ENCODE results near the gene DCHS2. TPM values are rescaled to one million over a fixed set of nuclear protein-coding genes. Genes with fewer than 3 reads are reported as not detected.

Gene DCHS2
- total RNA-seq, 1 donor from 2014 or later: 4.1 TPM

DNA sequence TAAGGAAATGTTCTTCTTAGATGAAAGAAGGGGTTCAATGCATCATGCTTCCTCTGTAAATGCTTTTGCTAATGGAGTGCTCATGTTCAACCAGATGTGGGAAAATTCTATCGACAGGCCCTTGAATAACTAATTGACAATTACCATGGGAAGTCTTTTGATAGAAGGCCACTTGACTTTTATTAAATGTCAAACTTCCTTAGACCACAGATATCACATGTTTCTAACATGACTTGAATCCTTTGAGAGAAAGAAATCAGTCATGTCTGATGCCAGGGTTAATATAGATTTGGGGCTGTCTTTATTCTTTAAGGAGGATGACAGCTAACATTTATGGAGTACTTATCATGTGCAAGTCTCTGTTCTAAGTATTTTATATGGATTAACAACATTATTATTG, 280.1 kb downstream of the DCHS2 start:
- H3K27ac Mint-ChIP-seq: no peak overlapping the region
- peaks cover 3% of the 10 kb centered on the region for H3K9me3 Mint-ChIP-seq
- peaks cover 4% of the 10 kb centered on the region for H3K27me3 Mint-ChIP-seq (ENCODE audit: low read depth)
- TF ChIP-seq, protein P1, sequence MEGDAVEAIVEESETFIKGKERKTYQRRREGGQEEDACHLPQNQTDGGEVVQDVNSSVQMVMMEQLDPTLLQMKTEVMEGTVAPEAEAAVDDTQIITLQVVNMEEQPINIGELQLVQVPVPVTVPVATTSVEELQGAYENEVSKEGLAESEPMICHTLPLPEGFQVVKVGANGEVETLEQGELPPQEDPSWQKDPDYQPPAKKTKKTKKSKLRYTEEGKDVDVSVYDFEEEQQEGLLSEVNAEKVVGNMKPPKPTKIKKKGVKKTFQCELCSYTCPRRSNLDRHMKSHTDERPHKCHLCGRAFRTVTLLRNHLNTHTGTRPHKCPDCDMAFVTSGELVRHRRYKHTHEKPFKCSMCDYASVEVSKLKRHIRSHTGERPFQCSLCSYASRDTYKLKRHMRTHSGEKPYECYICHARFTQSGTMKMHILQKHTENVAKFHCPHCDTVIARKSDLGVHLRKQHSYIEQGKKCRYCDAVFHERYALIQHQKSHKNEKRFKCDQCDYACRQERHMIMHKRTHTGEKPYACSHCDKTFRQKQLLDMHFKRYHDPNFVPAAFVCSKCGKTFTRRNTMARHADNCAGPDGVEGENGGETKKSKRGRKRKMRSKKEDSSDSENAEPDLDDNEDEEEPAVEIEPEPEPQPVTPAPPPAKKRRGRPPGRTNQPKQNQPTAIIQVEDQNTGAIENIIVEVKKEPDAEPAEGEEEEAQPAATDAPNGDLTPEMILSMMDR (IDR thresholded peaks at IDR 0.05; ENCODE audit: unreplicated experiment): no peak
- H3K4me3 Mint-ChIP-seq: no peak overlapping the region
- H3K4me1 Mint-ChIP-seq: peaks cover 7% of the 10 kb centered on the region
- DNase-seq (ENCODE audit: low spot score in 2 of 2, unreplicated experiment in 2 of 2): no peak
- no peaks in the 10 kb centered on the region for H3K36me3 Mint-ChIP-seq

DNA sequence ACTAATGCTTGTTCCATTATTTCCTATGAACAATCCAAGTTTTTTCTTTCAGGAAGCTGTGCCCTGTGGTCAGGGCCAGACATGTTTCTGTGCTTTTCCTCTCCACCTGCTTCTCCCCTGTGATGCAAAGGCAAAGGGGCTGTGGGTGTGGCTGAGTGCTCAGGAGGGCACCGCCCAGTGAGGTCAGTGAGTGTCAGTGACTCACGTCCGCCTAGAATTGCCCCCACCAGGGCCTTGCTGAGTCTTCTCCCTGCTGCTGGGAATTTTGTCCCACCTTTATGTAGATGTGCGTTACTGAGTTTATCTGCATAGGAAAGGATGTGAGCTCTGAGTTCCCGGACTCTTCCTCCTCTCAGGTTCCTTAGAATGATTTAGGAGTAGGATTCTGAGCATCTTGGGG, 283.2 kb downstream of the DCHS2 start:
- H3K27ac Mint-ChIP-seq: no peak overlapping the region
- TF ChIP-seq, protein P1 (IDR thresholded peaks at IDR 0.05; ENCODE audit: unreplicated experiment): no peak

DNA sequence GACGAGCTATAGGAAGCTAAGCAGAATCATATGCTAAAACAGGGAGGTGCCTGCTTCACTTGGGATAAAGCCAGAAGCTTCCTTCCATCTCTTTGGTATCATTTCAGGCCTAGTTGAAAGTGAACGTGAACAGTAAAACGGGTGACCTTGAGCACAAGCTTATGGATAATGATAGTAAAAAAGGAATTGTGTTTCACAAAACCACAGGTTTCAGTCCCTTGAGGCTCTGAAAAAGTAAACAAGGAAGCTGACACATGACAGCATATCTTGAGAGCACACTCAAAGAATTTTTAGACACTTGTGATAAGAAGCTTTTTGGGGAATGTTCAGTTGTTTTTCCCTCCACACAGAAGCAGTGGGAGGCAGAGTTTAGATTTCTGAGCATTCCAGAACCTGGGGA, 286.1 kb downstream of the DCHS2 start:
- Mint-ChIP-seq H3K27ac (no peak overlapping the region), H3K9me3 (no peaks in the 10 kb centered on the region), H3K36me3 (no peaks in the 10 kb centered on the region), H3K27me3 (ENCODE audit: low read depth) (peaks cover 6% of the 10 kb centered on the region), H3K4me3 (no peak overlapping the region), H3K4me1 (peaks cover 10% of the 10 kb centered on the region)
- TF ChIP-seq, protein P1 (IDR thresholded peaks at IDR 0.05; ENCODE audit: unreplicated experiment): no peak
- DNase-seq (ENCODE audit: low spot score in 2 of 2, unreplicated experiment in 2 of 2): no peak

More for the DNA sequence above, 283.2 kb downstream of the DCHS2 start:
- Mint-ChIP-seq H3K36me3 (no peaks in the 10 kb centered on the region), H3K4me1 (peaks cover 10% of the 10 kb centered on the region), H3K4me3 (no peak overlapping the region), H3K9me3 (peaks cover 3% of the 10 kb centered on the region), H3K27me3 (ENCODE audit: low read depth) (peaks cover 4% of the 10 kb centered on the region)
- no peak for DNase-seq (ENCODE audit: low spot score in 2 of 2, unreplicated experiment in 2 of 2)

DNA sequence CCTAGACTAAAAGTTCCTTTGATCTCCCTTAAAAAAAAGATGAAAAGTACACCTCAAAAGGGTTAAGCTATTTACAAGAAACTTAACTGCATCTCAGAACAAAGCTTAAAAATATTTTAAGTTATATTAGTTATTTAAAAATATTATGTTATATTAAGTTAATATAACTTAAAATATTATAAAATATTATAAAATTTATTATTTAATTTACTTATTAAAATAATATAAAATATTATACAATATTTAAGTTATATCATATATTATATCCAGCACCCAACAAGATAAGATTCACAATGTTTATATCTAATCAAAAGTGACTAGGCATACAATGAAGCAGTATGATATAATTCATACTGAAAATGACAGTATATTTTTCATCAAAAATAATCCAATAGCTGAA, 296.9 kb downstream of the DCHS2 start:
- Mint-ChIP-seq H3K27ac (no peak overlapping the region), H3K9me3 (peaks cover 22% of the 10 kb centered on the region), H3K4me3 (no peak overlapping the region)

DNA sequence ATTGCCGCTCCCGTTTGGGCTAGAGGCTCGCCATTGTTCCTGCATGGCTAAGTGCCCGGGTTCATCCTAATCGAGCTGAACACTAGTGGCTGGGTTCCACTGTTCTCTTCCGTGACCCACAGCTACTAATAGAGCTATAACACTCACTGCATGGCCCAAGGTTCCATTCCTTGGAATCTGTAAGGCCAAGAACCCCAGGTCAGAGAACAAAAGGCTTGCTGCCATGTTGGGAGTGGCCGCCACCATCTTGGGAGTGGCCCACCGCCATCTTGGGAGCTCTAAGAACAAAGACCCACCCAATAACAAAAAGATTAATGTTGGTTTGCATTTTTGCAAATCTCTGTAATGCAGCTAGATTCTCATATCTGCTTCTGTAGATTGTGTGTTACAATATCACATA, 299.0 kb downstream of the DCHS2 start:
- Mint-ChIP-seq H3K4me1 (no peaks in the 10 kb centered on the region), H3K27me3 (ENCODE audit: low read depth) (peaks cover 19% of the 10 kb centered on the region), H3K36me3 (no peaks in the 10 kb centered on the region), H3K27ac (no peak overlapping the region), H3K9me3 (peaks cover 22% of the 10 kb centered on the region), H3K4me3 (no peak overlapping the region)
- TF ChIP-seq, protein P1 (IDR thresholded peaks at IDR 0.05; ENCODE audit: unreplicated experiment): no peak
- no peak for DNase-seq (ENCODE audit: low spot score in 2 of 2, unreplicated experiment in 2 of 2)

More for the DNA sequence above, 296.9 kb downstream of the DCHS2 start:
- no peaks in the 10 kb centered on the region for H3K36me3 Mint-ChIP-seq
- DNase-seq (ENCODE audit: low spot score in 2 of 2, unreplicated experiment in 2 of 2): no peak
- TF ChIP-seq, protein P1 (IDR thresholded peaks at IDR 0.05; ENCODE audit: unreplicated experiment): no peak
- peaks cover 13% of the 10 kb centered on the region for H3K27me3 Mint-ChIP-seq (ENCODE audit: low read depth)
- no peaks in the 10 kb centered on the region for H3K4me1 Mint-ChIP-seq

DNA sequence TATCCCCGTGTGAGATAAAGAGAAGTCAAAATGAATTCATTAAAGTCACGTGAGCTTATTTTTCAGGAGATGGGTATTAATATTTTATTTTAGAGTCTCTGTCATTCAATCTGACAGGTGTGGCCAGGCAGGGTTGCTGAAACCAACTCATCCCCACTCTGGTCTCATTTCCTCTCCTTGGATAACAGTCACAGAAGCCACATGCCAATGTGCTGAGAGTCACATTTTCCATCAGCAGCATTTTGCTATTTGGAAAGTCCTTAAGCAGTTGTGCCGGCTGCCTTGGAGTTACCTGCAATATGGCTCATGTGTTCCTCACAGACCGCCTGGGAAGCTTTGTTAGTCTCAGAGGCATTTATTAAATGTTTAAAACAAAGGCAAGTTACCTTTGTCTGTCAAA, 302.3 kb downstream of the DCHS2 start:
- TF ChIP-seq, protein P1 (IDR thresholded peaks at IDR 0.05; ENCODE audit: unreplicated experiment): no peak
- Mint-ChIP-seq H3K4me1 (no peaks in the 10 kb centered on the region), H3K27ac (no peak overlapping the region), H3K4me3 (no peak overlapping the region), H3K9me3 (no peaks in the 10 kb centered on the region), H3K36me3 (no peaks in the 10 kb centered on the region), H3K27me3 (ENCODE audit: low read depth) (peaks cover 19% of the 10 kb centered on the region)
- no peak for DNase-seq (ENCODE audit: low spot score in 2 of 2, unreplicated experiment in 2 of 2)

All from mesothelial cell of epicardium (in vitro differentiated cells).